Activated T-cell treated with anti-CD3 and anti-CD28 coated beads, Interleukin-2, amount 50 U/mL, for 4 hours (primary cell): ENCODE data around the gene VIM. TPM values are rescaled to one million over a fixed set of nuclear protein-coding genes. Genes with fewer than 3 reads are reported as not detected.

ENCODE experiments used
- ATAC-seq, 2 donors: fragments of 200-7000 bp; cut with Tn5 transposase; one replicate each; pipeline ENCODE4 v1.10.0; 2021
- DNase-seq: peaks from one replicate; pipeline ENCODE4 v3.0.0-alpha.2; 2020
- H3K27me3 Mint-ChIP-seq: one replicate; pipeline ENCODE4 v1.8.0; 2021; ENCODE audit warnings: low read depth, mixed read lengths
- H3K36me3 Mint-ChIP-seq: one replicate; pipeline ENCODE4 v1.8.0; 2022; ENCODE audit warnings: mixed read lengths; ENCODE audit not compliant: insufficient read depth
- H3K4me1 Mint-ChIP-seq: one replicate; pipeline ENCODE4 v1.8.0; 2021; ENCODE audit warnings: low read depth, mixed read lengths
- H3K4me3 Mint-ChIP-seq: one replicate; pipeline ENCODE4 v1.8.0; 2021; ENCODE audit warnings: mild to moderate bottlenecking, moderate library complexity, mixed read lengths
- H3K9me3 Mint-ChIP-seq: one replicate; pipeline ENCODE4 v1.8.0; 2021; ENCODE audit warnings: mixed read lengths
- total RNA-seq, 3 donors: library from RNA; stranded (reverse); gene quantifications; one replicate each; pipeline ENCODE4 v1.2.1, GENCODE V29; 2021

The VIM gene
- total RNA-seq, 3 donors from 2014 or later: 113 to 192 (median 123) TPM

DNA sequence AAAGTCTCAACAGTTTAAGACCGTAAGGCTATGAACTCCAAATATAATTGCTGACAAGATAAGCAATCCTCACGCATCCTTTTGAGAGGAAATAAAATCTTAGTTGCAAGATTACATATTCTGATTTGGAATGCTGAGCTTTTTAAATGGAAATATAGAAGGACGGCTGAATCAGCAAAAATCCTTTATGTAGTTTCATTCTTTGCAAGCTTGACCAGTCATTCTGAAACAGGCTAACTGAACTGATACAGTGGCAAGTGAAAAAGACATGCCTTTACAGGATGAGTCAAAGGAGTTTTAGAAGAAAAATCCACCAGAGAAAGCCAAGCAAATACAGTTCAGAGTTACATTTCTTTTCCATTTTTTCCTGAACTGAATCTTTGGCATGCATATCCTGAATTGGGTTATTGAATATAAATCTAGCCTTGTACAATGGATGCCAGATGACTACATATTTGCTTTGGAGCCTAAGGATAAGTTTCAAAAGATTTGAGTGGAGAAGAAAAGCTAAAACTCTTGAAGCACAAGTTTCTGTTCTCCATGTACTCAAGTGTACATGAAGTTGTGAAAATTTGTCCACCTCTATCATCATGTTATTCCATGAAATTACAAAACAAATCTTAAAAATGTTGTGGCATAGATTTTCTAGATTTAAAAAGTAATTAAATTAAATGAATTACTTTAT, 4.4 kb downstream of the VIM start:
- Mint-ChIP-seq H3K4me3 (peak overlapping the region; percentile 90), H3K36me3 (peaks cover 35% of the 10 kb centered on the region)
- ATAC-seq: no peak

DNA sequence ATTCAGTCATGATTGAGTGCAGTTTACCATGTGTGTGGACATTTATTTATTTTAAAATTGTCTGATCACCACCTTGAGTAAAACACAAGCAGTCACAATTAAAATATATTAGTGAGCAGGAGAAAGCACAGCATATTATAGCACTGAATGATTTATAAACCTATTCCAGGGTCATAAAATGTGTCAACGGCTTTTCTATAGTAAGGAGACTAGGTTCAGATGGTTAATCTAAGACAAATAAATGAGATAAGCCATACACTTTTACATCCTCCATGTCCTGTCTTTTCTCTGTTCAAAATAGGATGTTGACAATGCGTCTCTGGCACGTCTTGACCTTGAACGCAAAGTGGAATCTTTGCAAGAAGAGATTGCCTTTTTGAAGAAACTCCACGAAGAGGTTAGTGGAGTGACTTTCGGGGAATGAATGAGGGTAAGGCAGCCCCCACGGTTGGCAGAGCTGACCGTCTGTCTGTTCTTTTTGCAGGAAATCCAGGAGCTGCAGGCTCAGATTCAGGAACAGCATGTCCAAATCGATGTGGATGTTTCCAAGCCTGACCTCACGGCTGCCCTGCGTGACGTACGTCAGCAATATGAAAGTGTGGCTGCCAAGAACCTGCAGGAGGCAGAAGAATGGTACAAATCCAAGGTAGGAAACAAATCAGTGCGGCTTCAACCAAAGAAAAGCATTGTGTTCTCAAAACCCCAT, 5.4 kb downstream of the VIM start:
- no peak for ATAC-seq
- no peak overlapping the region for H3K4me3 Mint-ChIP-seq
- H3K36me3 Mint-ChIP-seq: peaks cover 37% of the 10 kb centered on the region
- H3K27me3 Mint-ChIP-seq: no peaks in the 10 kb centered on the region
- H3K9me3 Mint-ChIP-seq: no peaks in the 10 kb centered on the region
- no peak for DNase-seq
- H3K4me1 Mint-ChIP-seq: peaks cover 56% of the 10 kb centered on the region

More for the DNA sequence above, 4.4 kb downstream of the VIM start:
- DNase-seq: no peak
- H3K27me3 Mint-ChIP-seq: no peaks in the 10 kb centered on the region
- peaks cover 66% of the 10 kb centered on the region for H3K4me1 Mint-ChIP-seq
- no peaks in the 10 kb centered on the region for H3K9me3 Mint-ChIP-seq

DNA sequence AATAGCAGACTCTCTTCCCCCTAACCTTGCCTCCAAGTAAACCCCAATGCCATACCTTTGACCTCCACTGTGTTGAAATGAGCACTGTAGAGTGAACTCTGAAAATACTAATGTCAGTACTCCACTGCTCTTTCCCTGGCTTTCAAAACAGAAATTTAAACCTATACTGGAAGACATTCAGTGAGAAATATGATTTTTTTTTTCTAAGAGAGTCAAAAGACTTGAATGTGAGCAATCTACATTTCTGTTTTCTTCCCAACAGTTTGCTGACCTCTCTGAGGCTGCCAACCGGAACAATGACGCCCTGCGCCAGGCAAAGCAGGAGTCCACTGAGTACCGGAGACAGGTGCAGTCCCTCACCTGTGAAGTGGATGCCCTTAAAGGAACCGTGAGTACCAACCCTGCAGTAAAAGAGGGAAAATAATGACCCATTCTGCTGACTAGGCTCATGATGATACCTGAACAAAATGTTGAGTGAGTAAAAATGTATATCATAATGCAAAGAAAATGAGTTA, 6.4 kb downstream of the VIM start:
- no peak for DNase-seq
- Mint-ChIP-seq H3K4me1 (peaks cover 55% of the 10 kb centered on the region), H3K36me3 (peaks cover 37% of the 10 kb centered on the region), H3K4me3 (no peak overlapping the region), H3K27me3 (no peaks in the 10 kb centered on the region), H3K9me3 (no peaks in the 10 kb centered on the region)
- ATAC-seq: no peak

- H3K4me1 Mint-ChIP-seq: peaks cover 53% of the 10 kb centered on the region
- H3K27me3 Mint-ChIP-seq: no peaks in the 10 kb centered on the region
These were observed 7.1 kb downstream of the VIM start for GRCh38 chr10:17235136-17235535.

DNA sequence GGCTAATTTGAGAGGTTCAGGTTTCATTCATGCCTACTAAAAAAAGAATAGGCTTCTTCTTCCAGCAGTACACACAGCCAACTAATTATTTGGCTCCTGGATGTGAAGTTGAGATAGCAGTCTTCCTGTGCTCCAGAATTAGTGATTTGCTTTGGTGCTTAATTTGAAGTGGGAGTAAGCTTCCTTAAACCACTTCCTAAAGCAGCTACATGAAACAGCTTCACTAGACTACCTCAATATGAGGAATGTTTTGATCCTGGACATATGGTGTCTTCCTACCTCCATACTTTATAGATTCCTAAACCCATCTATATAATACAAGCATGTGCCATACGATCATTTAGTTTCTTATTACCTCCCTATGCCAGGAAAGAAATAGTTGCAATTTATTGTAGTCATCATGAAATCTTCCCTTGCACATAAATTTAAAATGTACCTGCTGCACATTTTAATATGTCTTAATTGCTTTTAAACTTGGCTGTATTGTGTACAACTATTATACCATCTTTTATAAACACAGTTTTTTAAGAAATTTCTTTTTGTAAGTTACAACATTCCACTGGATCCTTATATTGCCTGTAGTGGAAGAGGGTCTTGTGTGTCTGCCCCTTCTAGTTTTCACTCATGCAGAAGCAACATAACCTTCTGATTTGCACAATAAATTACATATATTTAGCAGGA, 8.6 kb downstream of the VIM start:
- Mint-ChIP-seq H3K4me1 (peaks cover 41% of the 10 kb centered on the region), H3K36me3 (peaks cover 32% of the 10 kb centered on the region), H3K9me3 (no peaks in the 10 kb centered on the region), H3K4me3 (no peak overlapping the region), H3K27me3 (no peaks in the 10 kb centered on the region)
- DNase-seq (no peak), ATAC-seq (no peak)

More at GRCh38 chr10:17235136-17235535, 7.1 kb downstream of the VIM start:
- H3K4me3 Mint-ChIP-seq: no peak overlapping the region
- H3K9me3 Mint-ChIP-seq: no peaks in the 10 kb centered on the region
- DNase-seq (no peak), ATAC-seq (no peak)
- H3K36me3 Mint-ChIP-seq: peaks cover 37% of the 10 kb centered on the region

DNA sequence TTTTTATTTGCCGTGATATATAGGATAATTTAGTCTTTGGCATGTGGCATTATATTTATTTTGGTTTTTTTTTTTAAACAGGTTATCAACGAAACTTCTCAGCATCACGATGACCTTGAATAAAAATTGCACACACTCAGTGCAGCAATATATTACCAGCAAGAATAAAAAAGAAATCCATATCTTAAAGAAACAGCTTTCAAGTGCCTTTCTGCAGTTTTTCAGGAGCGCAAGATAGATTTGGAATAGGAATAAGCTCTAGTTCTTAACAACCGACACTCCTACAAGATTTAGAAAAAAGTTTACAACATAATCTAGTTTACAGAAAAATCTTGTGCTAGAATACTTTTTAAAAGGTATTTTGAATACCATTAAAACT, 9.1 kb downstream of the VIM start:
- Mint-ChIP-seq H3K9me3 (no peaks in the 10 kb centered on the region), H3K4me3 (no peak overlapping the region), H3K27me3 (no peaks in the 10 kb centered on the region), H3K4me1 (peaks cover 41% of the 10 kb centered on the region), H3K36me3 (peaks cover 30% of the 10 kb centered on the region)
- DNase-seq (no peak), ATAC-seq (no peak)

DNA sequence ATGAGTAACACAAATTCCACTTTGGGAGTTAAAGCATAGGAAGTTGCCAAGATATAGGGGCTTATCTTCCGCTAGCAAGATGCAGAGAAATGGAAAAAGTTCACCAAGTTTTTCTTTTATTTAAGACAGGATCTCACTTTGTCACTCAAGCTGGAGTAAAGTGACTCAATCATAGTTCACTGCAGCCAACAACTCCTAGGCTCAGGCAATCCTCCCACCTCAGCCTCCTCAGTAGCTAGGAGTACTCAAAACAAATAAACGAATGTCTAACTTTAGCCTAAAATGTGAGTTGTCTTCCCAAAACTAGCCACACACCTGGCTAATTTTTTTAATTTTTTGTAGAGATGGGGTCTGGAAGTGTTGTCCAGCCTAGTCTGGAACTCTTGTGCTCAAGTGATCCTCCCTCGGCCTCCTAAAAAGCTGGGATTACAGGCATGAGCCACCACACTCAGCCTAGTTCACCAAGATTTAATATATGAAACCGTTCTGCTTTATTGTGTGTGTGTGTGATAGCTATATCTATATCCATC, 9.9 kb downstream of the VIM start:
- DNase-seq (no peak), ATAC-seq (no peak)
- Mint-ChIP-seq H3K4me1 (peaks cover 35% of the 10 kb centered on the region), H3K4me3 (no peak overlapping the region), H3K9me3 (no peaks in the 10 kb centered on the region), H3K27me3 (no peaks in the 10 kb centered on the region), H3K36me3 (peaks cover 26% of the 10 kb centered on the region)

- Mint-ChIP-seq H3K4me3 (no peak overlapping the region), H3K27me3 (no peaks in the 10 kb centered on the region), H3K9me3 (no peaks in the 10 kb centered on the region), H3K4me1 (peaks cover 29% of the 10 kb centered on the region), H3K36me3 (peaks cover 26% of the 10 kb centered on the region)
- DNase-seq (no peak), ATAC-seq (no peak)
These were observed 10.6 kb downstream of the VIM start for GRCh38 chr10:17238445-17239291.

DNA sequence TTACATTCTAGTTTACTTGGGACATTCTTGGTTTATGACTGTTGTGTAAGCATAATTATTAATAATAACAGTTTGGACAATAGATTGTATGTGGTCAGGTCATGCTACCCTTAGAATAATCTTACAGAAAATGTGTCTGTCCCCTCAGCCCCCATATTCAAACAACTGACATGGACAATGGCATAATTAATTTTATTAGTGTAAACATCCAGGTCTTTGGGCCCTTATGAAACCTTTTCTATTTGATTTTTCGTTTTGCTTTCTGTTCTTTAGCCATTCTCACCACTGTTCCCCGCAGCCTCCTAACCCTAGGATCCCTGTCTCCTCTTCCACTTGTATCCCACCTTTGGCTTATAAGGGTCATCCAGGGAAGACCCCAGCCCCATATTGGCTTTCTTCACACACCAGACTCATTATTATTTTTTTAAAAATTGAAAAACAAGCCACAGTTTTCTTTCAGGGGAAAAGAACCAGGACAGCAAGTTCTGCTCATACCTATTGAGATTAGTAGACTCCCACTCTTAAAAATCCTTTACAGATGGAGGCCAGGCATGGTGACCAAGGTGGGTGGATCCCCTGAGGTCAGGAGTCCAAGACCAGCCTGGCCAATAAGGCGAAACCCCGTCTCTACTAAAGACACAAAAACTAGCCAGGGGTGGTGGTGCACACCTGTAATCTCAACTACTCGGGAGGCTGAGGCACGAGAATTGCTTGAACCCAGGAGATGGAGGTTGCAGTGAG, 11.5 kb downstream of the VIM start:
- Mint-ChIP-seq H3K9me3 (no peaks in the 10 kb centered on the region), H3K27me3 (no peaks in the 10 kb centered on the region), H3K36me3 (peaks cover 22% of the 10 kb centered on the region), H3K4me3 (no peak overlapping the region), H3K4me1 (peaks cover 23% of the 10 kb centered on the region)
- DNase-seq (no peak), ATAC-seq (no peak)

DNA sequence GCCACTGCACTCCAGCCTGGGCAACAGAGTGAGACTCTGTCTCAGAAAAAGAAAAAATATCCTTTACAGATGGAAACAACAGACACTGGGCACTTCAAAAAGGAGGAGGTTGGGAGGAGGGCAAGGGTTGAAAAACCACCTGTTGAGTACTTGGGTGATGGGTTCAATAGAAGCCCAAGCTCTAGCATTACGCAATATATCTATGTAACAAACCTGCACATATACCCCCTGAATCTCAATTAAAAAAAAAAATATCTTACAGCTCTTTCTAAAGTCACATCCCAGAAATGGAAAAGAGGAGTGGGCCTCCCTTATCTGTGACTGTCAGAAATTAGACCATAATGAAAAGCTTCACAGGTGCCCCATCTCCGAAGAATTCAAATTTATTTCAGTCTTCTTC, 12.1 kb downstream of the VIM start:
- no peak overlapping the region for H3K4me3 Mint-ChIP-seq
- no peaks in the 10 kb centered on the region for H3K27me3 Mint-ChIP-seq
- peaks cover 16% of the 10 kb centered on the region for H3K36me3 Mint-ChIP-seq
- peaks cover 18% of the 10 kb centered on the region for H3K4me1 Mint-ChIP-seq
- DNase-seq (no peak), ATAC-seq (no peak)
- no peaks in the 10 kb centered on the region for H3K9me3 Mint-ChIP-seq

- Mint-ChIP-seq H3K4me1 (peaks cover 15% of the 10 kb centered on the region), H3K9me3 (no peaks in the 10 kb centered on the region), H3K4me3 (no peak overlapping the region), H3K36me3 (peaks cover 14% of the 10 kb centered on the region), H3K27me3 (no peaks in the 10 kb centered on the region)
- DNase-seq (no peak), ATAC-seq (no peak)
These were observed 12.6 kb downstream of the VIM start for GRCh38 chr10:17240616-17241015.

DNA sequence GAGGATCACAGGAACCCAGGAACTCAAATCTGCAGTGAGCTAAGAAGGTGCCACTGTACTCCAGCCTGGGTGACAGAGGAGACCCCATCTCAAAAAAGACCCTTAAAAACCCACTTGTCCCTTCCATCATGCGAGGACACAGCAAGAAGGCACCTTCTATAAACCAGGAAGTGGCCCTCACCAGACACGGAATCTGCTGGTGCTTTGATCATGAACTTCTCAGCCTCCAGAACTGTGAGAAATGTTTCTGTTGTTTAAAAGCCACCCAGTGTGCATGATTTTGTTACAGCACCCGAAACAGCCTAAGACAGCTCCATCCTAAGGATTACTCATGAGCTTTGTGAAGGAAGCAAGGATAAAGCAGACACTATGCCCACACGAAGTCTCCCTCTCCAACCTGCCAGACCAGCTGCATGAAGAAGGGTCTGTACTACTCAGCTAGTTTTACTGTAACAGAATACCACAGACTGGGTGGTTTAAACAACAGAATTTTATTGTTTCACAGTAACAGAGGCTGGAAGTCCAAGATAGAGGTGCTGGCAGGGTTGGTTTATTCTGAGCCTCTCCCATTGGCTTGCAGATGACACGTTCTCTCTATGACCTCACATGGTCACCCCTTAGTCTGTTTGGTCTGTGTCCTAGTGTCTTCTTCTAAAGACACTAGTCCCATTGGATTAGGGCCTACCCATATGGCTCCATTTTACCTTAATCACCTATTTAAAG, 13.7 kb downstream of the VIM start:
- peaks cover 5% of the 10 kb centered on the region for H3K27me3 Mint-ChIP-seq
- ATAC-seq: no peak
- DNase-seq: no peak

More for the DNA sequence above, 13.7 kb downstream of the VIM start:
- H3K4me3 Mint-ChIP-seq: no peak overlapping the region
- H3K4me1 Mint-ChIP-seq: peaks cover 5% of the 10 kb centered on the region
- H3K9me3 Mint-ChIP-seq: peaks cover 6% of the 10 kb centered on the region
- peaks cover 4% of the 10 kb centered on the region for H3K36me3 Mint-ChIP-seq
